SH-SY5Y (cell line): ENCODE results near the gene RARRES2.
A peak's percentile ranks its signal among the peaks of the same experiment; 100 is the strongest.

Source experiments
- GATA2 ChIP-seq: IDR thresholded peaks from 2 replicates; pipeline ENCODE4 v1.6.1; 2011; ENCODE audit warnings: mild to moderate bottlenecking, low read depth, low read length
- GATA3 ChIP-seq: IDR thresholded peaks from 2 replicates; pipeline ENCODE4 v1.6.1; 2011; ENCODE audit warnings: low read depth, mild to moderate bottlenecking, low read length, moderate library complexity

Gene RARRES2

DNA sequence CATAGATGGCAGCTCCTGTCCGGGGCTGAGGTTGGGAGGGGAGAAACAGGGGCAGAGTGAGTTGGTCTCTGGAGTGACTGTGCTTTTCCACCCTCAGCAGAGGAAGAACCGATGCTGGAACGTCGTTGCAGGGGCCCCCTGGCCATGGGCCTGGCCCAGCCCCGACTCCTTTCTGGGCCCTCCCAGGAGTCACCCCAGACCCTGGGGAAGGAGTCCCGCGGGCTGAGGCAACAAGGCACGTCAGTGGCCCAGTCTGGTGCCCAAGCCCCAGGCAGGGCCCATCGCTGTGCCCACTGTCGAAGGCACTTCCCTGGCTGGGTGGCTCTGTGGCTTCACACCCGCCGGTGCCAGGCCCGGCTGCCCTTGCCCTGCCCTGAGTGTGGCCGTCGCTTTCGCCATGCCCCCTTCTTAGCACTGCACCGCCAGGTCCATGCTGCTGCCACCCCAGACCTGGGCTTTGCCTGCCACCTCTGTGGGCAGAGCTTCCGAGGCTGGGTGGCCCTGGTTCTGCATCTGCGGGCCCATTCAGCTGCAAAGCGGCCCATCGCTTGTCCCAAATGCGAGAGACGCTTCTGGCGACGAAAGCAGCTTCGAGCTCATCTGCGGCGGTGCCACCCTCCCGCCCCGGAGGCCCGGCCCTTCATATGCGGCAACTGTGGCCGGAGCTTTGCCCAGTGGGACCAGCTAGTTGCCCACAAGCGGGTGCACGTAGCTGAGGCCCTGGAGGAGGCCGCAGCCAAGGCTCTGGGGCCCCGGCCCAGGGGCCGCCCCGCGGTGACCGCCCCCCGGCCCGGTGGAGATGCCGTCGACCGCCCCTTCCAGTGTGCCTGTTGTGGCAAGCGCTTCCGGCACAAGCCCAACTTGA is 29.9 kb upstream of the RARRES2 start:
- TF ChIP-seq GATA2 (no peak), GATA3 (no peak)

- TF ChIP-seq GATA2 (no peak), GATA3 (no peak)
Measured at GRCh38 chr7:150370612-150371071, 29.2 kb upstream of the RARRES2 start.

DNA sequence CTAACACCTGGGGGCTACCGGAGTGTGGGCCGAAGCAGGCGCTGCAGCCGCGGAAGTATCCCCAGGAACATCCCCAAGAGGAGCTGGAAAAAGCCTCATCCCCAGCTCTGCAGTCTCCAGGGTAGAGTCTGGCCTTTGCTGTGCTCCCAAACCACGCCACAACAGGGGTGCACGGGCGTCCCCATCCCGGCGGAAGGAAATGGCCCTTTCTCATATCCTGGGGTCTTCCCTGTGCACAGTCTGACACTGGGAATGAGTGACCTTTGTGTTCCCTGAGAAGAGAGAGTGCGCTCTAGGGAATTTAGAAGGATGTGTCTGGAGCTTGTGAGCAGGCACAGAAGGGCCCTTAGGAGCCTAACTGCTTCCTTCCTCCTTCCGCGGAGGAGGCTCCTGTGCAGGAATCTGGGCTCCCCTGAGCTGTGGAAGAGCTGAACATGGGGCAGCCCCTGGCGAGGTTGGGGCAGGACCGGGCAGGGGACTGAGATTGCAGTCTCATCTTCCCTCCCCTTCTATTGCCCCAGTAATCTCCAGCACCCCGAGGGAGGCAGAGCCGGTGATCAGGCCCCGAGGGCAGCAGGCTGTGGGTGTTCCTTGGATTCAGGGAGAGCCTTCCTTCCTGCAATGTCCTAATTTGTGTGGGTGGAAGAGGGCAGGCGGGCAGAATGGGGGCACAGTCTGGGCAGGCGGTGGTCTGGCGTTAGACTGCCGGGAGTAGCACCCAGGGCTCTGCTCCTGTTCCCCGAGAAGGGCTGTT is 28.5 kb upstream of the RARRES2 start:
- TF ChIP-seq GATA2 = no peak
- TF ChIP-seq GATA3 = no peak

- TF ChIP-seq GATA2 (no peak), GATA3 (no peak)
Measured at GRCh38 chr7:150368884-150369747, 27.7 kb upstream of the RARRES2 start.

DNA sequence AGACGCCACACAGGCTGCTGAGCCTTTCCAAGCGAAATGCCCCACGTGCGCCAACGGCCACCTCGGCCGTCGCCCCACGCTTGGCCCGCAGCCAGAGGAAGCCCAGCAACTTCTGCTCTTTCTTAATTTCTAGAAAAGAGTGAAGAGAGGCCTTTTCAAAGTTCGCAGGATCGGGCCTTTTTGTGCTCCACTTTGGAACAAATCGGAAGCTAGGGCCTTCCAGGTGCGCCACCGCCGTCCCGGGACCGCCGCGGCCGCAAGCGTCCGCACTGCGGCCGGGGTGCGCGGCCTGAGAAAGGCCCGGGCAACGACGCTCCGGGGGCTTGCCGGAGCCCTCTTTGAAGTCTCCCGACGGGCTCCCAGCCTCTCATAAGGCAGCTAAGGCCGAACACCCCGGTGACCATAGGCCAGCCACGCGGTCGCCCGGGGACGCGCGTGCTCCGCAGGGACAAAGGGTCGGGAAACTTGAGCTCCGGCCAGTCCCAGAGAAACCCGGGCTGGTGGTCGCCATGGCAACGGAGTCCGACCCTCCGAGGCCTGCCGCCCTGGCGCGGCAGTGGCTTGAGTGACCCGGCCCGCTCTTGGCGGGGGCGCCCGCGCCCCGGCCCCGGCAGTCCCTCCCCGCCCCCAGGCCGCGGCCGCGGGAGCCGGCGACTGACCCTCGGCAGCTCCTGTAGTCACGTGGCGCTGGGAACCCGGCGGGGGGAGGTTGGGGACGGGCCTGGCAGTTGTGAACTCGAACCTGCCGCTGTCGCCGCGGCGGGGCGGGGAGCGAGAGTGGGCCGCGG is 26.9 kb upstream of the RARRES2 start, which contains the start of gene REPIN1:
TSS of gene REPIN1 (plus strand) at position 727 of the 788 bp plus-strand sequence. CDS start 890 bp downstream, outside the sequence.
- no peak for TF ChIP-seq GATA2
- TF ChIP-seq GATA3 = no peak

DNA sequence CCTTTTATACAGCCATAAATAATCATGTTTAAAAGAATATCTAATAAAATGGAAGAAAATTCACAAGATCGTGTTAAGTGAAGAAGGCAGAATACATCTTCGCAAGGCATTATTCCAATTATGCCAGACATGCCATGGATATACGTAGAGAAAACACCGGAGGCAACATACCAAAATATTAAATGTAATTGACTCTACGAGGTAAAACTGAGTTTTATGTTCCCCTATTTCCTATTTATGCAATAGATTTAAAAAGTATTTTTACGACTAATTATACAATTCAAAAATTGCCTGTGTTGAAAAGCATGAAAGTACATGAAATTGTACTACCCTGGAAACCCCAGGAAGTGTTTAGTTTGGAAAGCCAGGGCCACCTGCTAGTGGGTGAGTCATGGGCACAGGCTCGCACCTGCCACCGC is 26.3 kb upstream of the RARRES2 start:
- TF ChIP-seq GATA3 (no peak), GATA2 (no peak)

- TF ChIP-seq GATA2 (no peak), GATA3 (no peak)
Measured at GRCh38 chr7:150365673-150366398, 24.4 kb upstream of the RARRES2 start.

DNA sequence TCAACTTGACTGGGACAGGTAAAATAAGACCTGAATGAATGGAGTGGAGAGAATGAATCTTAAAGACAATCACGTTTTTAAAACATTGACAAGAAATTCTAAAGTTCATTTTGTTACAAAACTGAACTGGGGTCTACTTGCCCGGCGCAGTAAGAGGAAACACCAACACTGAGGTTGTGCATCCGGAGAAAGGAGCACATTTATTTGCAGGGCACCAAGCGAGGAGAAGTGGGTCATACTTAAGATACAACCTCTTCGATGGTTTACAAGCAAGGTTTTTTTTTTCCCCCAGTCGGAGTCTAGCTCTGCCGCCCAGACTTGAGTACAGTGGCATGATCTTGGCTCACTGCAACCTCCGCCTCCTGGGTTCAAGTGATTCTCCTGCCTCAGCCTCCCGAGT is 23.8 kb upstream of the RARRES2 start:
- TF ChIP-seq GATA2 (no peak), GATA3 (no peak)

DNA sequence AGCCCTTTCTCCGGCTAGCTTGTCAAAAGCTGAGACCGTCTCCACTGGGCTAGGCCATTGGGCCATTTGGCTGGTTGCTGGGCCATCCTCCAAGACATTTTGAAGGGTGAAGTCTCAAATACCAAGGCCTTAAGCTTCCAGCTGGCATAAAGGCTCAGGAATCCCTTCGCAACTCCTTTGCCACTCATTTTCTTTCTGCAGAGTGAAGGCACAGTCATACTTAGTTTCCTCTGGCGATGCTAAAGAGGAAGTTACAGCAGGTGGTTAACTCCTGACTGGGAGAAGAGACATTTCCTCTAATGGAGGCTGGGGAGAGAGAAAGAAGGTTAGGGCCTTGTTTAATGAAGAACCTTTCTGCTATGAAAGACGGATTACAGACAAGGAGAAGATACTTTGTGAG is 22.4 kb upstream of the RARRES2 start:
- TF ChIP-seq GATA3 (no peak), GATA2 (no peak)

DNA sequence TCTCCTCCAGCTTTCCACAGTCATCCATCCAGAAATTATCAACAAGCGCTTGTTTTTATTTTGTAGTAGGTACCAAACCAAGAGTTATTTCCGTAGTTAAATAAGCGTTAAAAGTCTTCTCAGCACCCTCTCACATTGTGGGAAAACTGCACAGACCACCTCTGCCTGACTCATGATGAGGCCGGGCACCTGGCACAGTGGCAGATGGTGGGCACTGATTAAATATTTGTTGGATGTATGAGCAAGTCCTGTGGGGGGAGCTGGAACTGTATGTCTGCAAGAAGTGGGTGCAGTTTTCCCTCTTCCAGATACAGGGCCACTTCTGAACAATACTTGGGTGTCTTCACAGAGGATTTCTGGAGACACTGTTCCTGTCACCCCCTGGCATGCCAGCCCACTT is 21.9 kb upstream of the RARRES2 start:
- TF ChIP-seq GATA3 (no peak), GATA2 (peak; percentile 71)

- TF ChIP-seq GATA2 (no peak), GATA3 (no peak)
Measured at GRCh38 chr7:150361807-150362621, 20.6 kb upstream of the RARRES2 start.

GRCh38 chr7:150361402-150361801 is 20.0 kb upstream of the RARRES2 start:
- TF ChIP-seq GATA2 (no peak), GATA3 (no peak)
